ENCODE data around the gene SP8. TPM values are rescaled to one million over a fixed set of nuclear protein-coding genes. Genes with fewer than 3 reads are reported as not detected.
A peak's percentile ranks its signal among the peaks of the same experiment; 100 is the strongest.

Gene SP8
- total and polyA plus RNA-seq, 9 of the 15 experiments (the other 6 are each of a cell fraction or from before 2014, with no cell fraction given), result 0.04 to 1.2 (median 0.19) TPM

- TF ChIP-seq PKNOX1 (IDR thresholded peaks at IDR 0.05) (peak; percentile 53; the same call in 1 of the 2 replicates), PREB (CRISPR knock-in tag; IDR thresholded peaks at IDR 0.05) (no peak), GTF2A2 (tag; IDR thresholded peaks at IDR 0.05) (no peak), HDGF (IDR thresholded peaks at IDR 0.05) (no peak), PHTF2 (CRISPR knock-in tag; IDR thresholded peaks at IDR 0.05) (no peak), SMARCC2 (IDR thresholded peaks at IDR 0.05; ENCODE audit: low read depth) (no peak), GTF2F1 (IDR thresholded peaks at IDR 0.05; ENCODE audit: low read depth, low read length) (no peak), EGR1 (conservative IDR thresholded peaks at IDR 0.05) (no peak), ZNF511 (CRISPR knock-in tag; IDR thresholded peaks at IDR 0.05) (no peak), CUX1 (CRISPR knock-in tag; IDR thresholded peaks at IDR 0.05) (no peak), KLF1 (tag; IDR thresholded peaks at IDR 0.05) (no peak), SRSF3 (IDR thresholded peaks at IDR 0.05; ENCODE audit: insufficient read depth, low read length) (no peak), ZNF133 (CRISPR knock-in tag; IDR thresholded peaks at IDR 0.05) (no peak), PURB (CRISPR knock-in tag; IDR thresholded peaks at IDR 0.05; ENCODE audit: low read depth) (no peak), NFRKB (IDR thresholded peaks at IDR 0.05; ENCODE audit: low read depth) (no peak), BRD9 (IDR thresholded peaks at IDR 0.05; ENCODE audit: low read depth, partially characterized antibody) (no peak), NR1H2 (CRISPR knock-in tag; IDR thresholded peaks at IDR 0.05) (no peak), BRD4 (IDR thresholded peaks at IDR 0.05) (no peak), CTBP1 (IDR thresholded peaks at IDR 0.05; ENCODE audit: borderline replicate concordance) (peak; percentile 26; the same call in 1 of the 2 replicates)
These were observed 48.5 kb upstream of the SP8 start (continued) for GRCh38 chr7:20835111-20835750.
